Vagina (tissue), 2 donors: Measurements from ENCODE around the gene ZNHIT1.

Experiments used
- CTCF ChIP-seq, 3 experiments: fragments of 450-650 bp in 2 of 3; fragments of 200-600 bp in 1 of 3; sonication (generic) in 1 of 3; IDR thresholded peaks; one replicate each; pipeline ENCODE4 v1.5.1; 2017 to 2019; ENCODE audit warnings: antibody characterized with exemption in 3 of 3, mild to moderate bottlenecking in 2 of 3, moderate library complexity in 2 of 3
- POLR2AphosphoS5 ChIP-seq, 2 donors: sonication (generic); formaldehyde crosslinking; IDR thresholded peaks; one replicate each; pipeline ENCODE4 v1.9.0; 2017; ENCODE audit warnings: antibody characterized with exemption in 2 of 2, mild to moderate bottlenecking in 2 of 2, low read depth in 1 of 2; ENCODE audit not compliant: insufficient read depth in 1 of 2

- no peak for TF ChIP-seq POLR2AphosphoS5 (IDR thresholded peaks at IDR 0.05; ENCODE audit: insufficient read depth in 1 of 2, low read depth in 1 of 2)
- TF ChIP-seq CTCF (IDR thresholded peaks at IDR 0.05): no peak
Observed at GRCh38 chr7:101174322-101174854, 43.6 kb upstream of the ZNHIT1 start.
